H1 (cell line): Measurements from ENCODE around the gene CASP8AP2. TPM values are rescaled to one million over a fixed set of nuclear protein-coding genes. Genes with fewer than 3 reads are reported as not detected.

ENCODE experiments used
- CTCF ChIA-PET: fragments of 300-600 bp; sonication (Branson Sonifier 250); formaldehyde crosslinking; loops from one replicate; lab custom pipeline; 2021; ENCODE audit not compliant: partially characterized antibody; lab: Charles Lee
- POLR2A ChIA-PET: fragments of 300-600 bp; sonication (Branson Sonifier 250); formaldehyde crosslinking; loops from one replicate; lab custom pipeline; 2021; ENCODE audit warnings: inconsistent platforms; ENCODE audit not compliant: partially characterized antibody; lab: Charles Lee
- DNase-seq, 2 experiments: peaks; one replicate each; pipeline versions ENCODE4 v3.0.0 to v3.0.0-alpha.2; 2010 to 2022; ENCODE audit warnings: low spot score in 2 of 2, low read depth in 1 of 2, mixed read lengths in 1 of 2
- FAIRE-seq: peaks from 2 replicates; lab custom pipeline; 2011; peaks lifted over from hg19 to GRCh38; lab: Jason Lieb, UNC
- H2AFZ ChIP-seq: 2 replicates; pipeline ENCODE4 v1.8.1; 2012; ENCODE audit warnings: low read length, inconsistent platforms
- H2AK5ac ChIP-seq: 2 replicates; pipeline ENCODE4 v1.6.1; 2013; ENCODE audit warnings: low read depth, low read length
- H2BK120ac ChIP-seq: replicated peaks from 2 replicates; pipeline ENCODE3; 2013; ENCODE audit warnings: low read depth, low read length, inconsistent platforms
- H2BK12ac ChIP-seq: 2 replicates; pipeline ENCODE4 v1.6.1; 2013; ENCODE audit warnings: low read depth, low read length
- H2BK15ac ChIP-seq: 2 replicates; pipeline ENCODE4 v1.6.1; 2013; ENCODE audit warnings: low read length
- H2BK20ac ChIP-seq: 2 replicates; pipeline ENCODE4 v1.6.1; 2013; ENCODE audit warnings: low read length
- H2BK5ac ChIP-seq: 2 replicates; pipeline ENCODE4 v1.6.1; 2013; ENCODE audit warnings: low read depth, low read length
- H3K14ac ChIP-seq: 2 replicates; pipeline ENCODE4 v1.6.1; 2013; ENCODE audit warnings: inconsistent platforms; ENCODE audit not compliant: insufficient read length
- H3K18ac ChIP-seq: 2 replicates; pipeline ENCODE4 v1.6.1; 2013; ENCODE audit warnings: low read length; ENCODE audit errors: extremely low read depth
- H3K23ac ChIP-seq: 2 replicates; pipeline ENCODE4 v1.6.1; 2013; ENCODE audit warnings: inconsistent platforms; ENCODE audit not compliant: insufficient read length
- H3K23me2 ChIP-seq: 2 replicates; pipeline ENCODE4 v1.6.1; 2013; ENCODE audit warnings: low read depth, low read length
- H3K27ac ChIP-seq: 2 replicates; pipeline ENCODE4 v1.6.1; 2011; ENCODE audit warnings: low read depth, low read length, inconsistent platforms
- H3K27me3 ChIP-seq, 4 experiments: replicated peaks in 1 of 4; 1 replicate in 1 of 4; 2 replicates in 3 of 4; pipeline versions ENCODE4 v1.6.1 to v1.8.1; 2011 to 2013; ENCODE audit warnings: low read length in 3 of 4, mild to moderate bottlenecking in 3 of 4, inconsistent platforms in 2 of 4, mixed read lengths in 2 of 4, moderate library complexity in 1 of 4; ENCODE audit not compliant: control insufficient read depth in 3 of 4, insufficient read depth in 3 of 4; ENCODE audit errors: extremely low read depth in 1 of 4
- H3K36me3 ChIP-seq, 4 experiments: 2 replicates each; pipeline versions ENCODE4 v1.6.1 to v1.8.1; 2011 to 2013; ENCODE audit warnings: mild to moderate bottlenecking in 4 of 4, low read length in 3 of 4, moderate library complexity in 2 of 4, control low read depth in 1 of 4, inconsistent platforms in 1 of 4; ENCODE audit not compliant: insufficient read depth in 4 of 4, control insufficient read depth in 2 of 4
- H3K4ac ChIP-seq: replicated peaks from 2 replicates; pipeline ENCODE3; 2013; ENCODE audit warnings: low read length, low read depth, mixed read lengths, inconsistent platforms; ENCODE audit not compliant: insufficient read length
- H3K4me1 ChIP-seq, 4 experiments: replicated peaks in 1 of 4; 1 replicate in 1 of 4; 2 replicates in 3 of 4; pipeline versions ENCODE4 v1.6.1 to v1.8.1; 2011 to 2013; ENCODE audit warnings: low read length in 3 of 4, inconsistent platforms in 2 of 4, mixed read lengths in 1 of 4; ENCODE audit not compliant: insufficient read depth in 4 of 4, control insufficient read depth in 3 of 4
- H3K4me2 ChIP-seq, 2 experiments: 2 replicates each; pipeline versions ENCODE4 v1.6.1 to v1.8.1; 2011 to 2013; ENCODE audit warnings: low read depth in 2 of 2, low read length in 2 of 2, control low read depth in 1 of 2, inconsistent platforms in 1 of 2, mild to moderate bottlenecking in 1 of 2; ENCODE audit not compliant: insufficient read depth in 1 of 2
- H3K4me3 ChIP-seq, 4 experiments: fragments of 200-600, 300-600 bp in 1 of 4; sonication (generic), shearing (Covaris generic), sonication (Bioruptor Twin) in 1 of 4; 2 replicates each; pipeline versions ENCODE4 v1.5.1 to v1.8.1; 2011 to 2016; ENCODE audit warnings: low read length in 4 of 4, low read depth in 3 of 4, control low read depth in 2 of 4, inconsistent platforms in 2 of 4, mild to moderate bottlenecking in 2 of 4, mixed read lengths in 1 of 4, moderate library complexity in 1 of 4; ENCODE audit not compliant: insufficient read depth in 2 of 4; ENCODE audit errors: extremely low read depth in 1 of 4
- H3K56ac ChIP-seq: replicated peaks from 2 replicates; pipeline ENCODE3; 2013; ENCODE audit warnings: low read depth, mild to moderate bottlenecking, mixed read lengths, low read length, inconsistent platforms; ENCODE audit not compliant: insufficient read length
- H3K79me1 ChIP-seq: 2 replicates; pipeline ENCODE4 v1.6.1; 2013; ENCODE audit warnings: low read depth, low read length, control low read depth
- H3K79me2 ChIP-seq, 2 experiments: 2 replicates each; pipeline versions ENCODE4 v1.6.1 to v1.8.1; 2012 to 2013; ENCODE audit warnings: low read length in 2 of 2, mild to moderate bottlenecking in 2 of 2, inconsistent platforms in 1 of 2; ENCODE audit not compliant: insufficient read depth in 2 of 2, control insufficient read depth in 1 of 2
- H3K9ac ChIP-seq, 4 experiments: replicated peaks in 1 of 4; 1 replicate in 1 of 4; 2 replicates in 3 of 4; pipeline versions ENCODE4 v1.6.1 to v1.8.1; 2011 to 2013; ENCODE audit warnings: low read depth in 3 of 4, low read length in 3 of 4, control low read depth in 2 of 4, mild to moderate bottlenecking in 2 of 4, moderate library complexity in 2 of 4, inconsistent platforms in 1 of 4; ENCODE audit errors: extremely low read depth in 1 of 4
- H3K9me3 ChIP-seq, 2 experiments: 2 replicates each; pipeline versions ENCODE4 v1.6.1 to v1.8.1; 2012 to 2013; ENCODE audit warnings: mild to moderate bottlenecking in 2 of 2, moderate library complexity in 2 of 2, control low read depth in 1 of 2, inconsistent platforms in 1 of 2, low read depth in 1 of 2, low read length in 1 of 2, mixed read lengths in 1 of 2; ENCODE audit not compliant: insufficient read depth in 2 of 2
- H4K20me1 ChIP-seq, 2 experiments: replicated peaks in 1 of 2; 2 replicates each; pipeline versions ENCODE3 to v1.8.1; 2011 to 2013; ENCODE audit warnings: inconsistent platforms in 2 of 2, low read length in 2 of 2, mild to moderate bottlenecking in 1 of 2; ENCODE audit not compliant: insufficient read depth in 2 of 2, control insufficient read depth in 1 of 2
- H4K5ac ChIP-seq: 2 replicates; pipeline ENCODE4 v1.6.1; 2013; ENCODE audit warnings: low read length, low read depth, mixed read lengths, inconsistent platforms; ENCODE audit not compliant: insufficient read length
- H4K8ac ChIP-seq: 2 replicates; pipeline ENCODE4 v1.8.0; 2013; ENCODE audit warnings: mild to moderate bottlenecking, moderate library complexity, low read length, inconsistent platforms; ENCODE audit not compliant: insufficient read depth; ENCODE audit errors: extremely low read depth
- H4K91ac ChIP-seq: replicated peaks from 2 replicates; pipeline ENCODE3; 2013; ENCODE audit warnings: low read length, mixed read lengths, inconsistent platforms; ENCODE audit not compliant: insufficient read length
- ATF3 ChIP-seq: IDR thresholded peaks from 2 replicates; pipeline ENCODE4 v1.6.1; 2011; ENCODE audit warnings: low read depth, mild to moderate bottlenecking, low read length; ENCODE audit not compliant: insufficient read depth
- CHD1 ChIP-seq: IDR thresholded peaks from 2 replicates; pipeline ENCODE4 v1.6.1; 2012; ENCODE audit warnings: low read depth, low read length, improper control_type of control experiment
- CTBP2 ChIP-seq: IDR thresholded peaks from 2 replicates; pipeline ENCODE4 v1.7.0; 2011; ENCODE audit warnings: borderline replicate concordance, mild to moderate bottlenecking, moderate library complexity, mixed read lengths, low read length; ENCODE audit not compliant: insufficient read depth, insufficient read length
- HDAC2 ChIP-seq, 2 experiments: fragments of 300-600 bp in 1 of 2; sonication (generic) in 1 of 2; IDR thresholded peaks; 2 replicates each; pipeline ENCODE4 v1.6.1; 2011 to 2012; ENCODE audit warnings: low read depth in 2 of 2, low read length in 2 of 2, mild to moderate bottlenecking in 2 of 2, moderate library complexity in 2 of 2, borderline replicate concordance in 1 of 2, inconsistent platforms in 1 of 2
- MAFK ChIP-seq: IDR thresholded peaks from 2 replicates; pipeline ENCODE4 v1.6.1; 2012; ENCODE audit warnings: low read depth, mild to moderate bottlenecking, improper control_type of control experiment, low read length
- NRF1 ChIP-seq: IDR thresholded peaks from 2 replicates; pipeline ENCODE4 v1.6.1; 2011; ENCODE audit warnings: mild to moderate bottlenecking, low read depth, low read length, improper control_type of control experiment
- PHF8 ChIP-seq: fragments of 200-600 bp; sonication (generic); conservative IDR thresholded peaks from 2 replicates; pipeline ENCODE4 v1.7.1; 2012; ENCODE audit warnings: low read depth, mild to moderate bottlenecking, inconsistent platforms, low read length, moderate library complexity
- RBBP5 ChIP-seq: IDR thresholded peaks from 2 replicates; pipeline ENCODE4 v1.7.1; 2012; ENCODE audit warnings: low read depth, mild to moderate bottlenecking, inconsistent platforms, low read length, moderate library complexity, borderline replicate concordance
- WGBS, 2 experiments: shearing (Covaris generic) in 1 of 2; methylation state at CpG; one replicate each; pipeline versions ENCODE4 v1.1.6 to v1.1.7; 2013 to 2015; ENCODE audit warnings: low lambda C conversion rate in 2 of 2, mixed read lengths in 2 of 2, inconsistent platforms in 1 of 2, low coverage in 1 of 2, missing lambda C conversion rate in 1 of 2; ENCODE audit not compliant: insufficient replicate concordance in 2 of 2, insufficient coverage in 1 of 2, insufficient read length in 1 of 2; ENCODE audit errors: extremely low coverage in 1 of 2, missing lambda C conversion rate in 1 of 2; 5-methylcytosine and 5-hydroxymethylcytosine counted together
- polyA plus RNA-seq, 7 experiments: library from polyadenylated mRNA; depleted of rRNA in 3 of 7; stranded (reverse) in 5 of 7; unstranded in 2 of 7; fragments of >200 nt in 5 of 7; fragments of 200-250 nt in 2 of 7; gene quantifications; 1 replicate in 5 of 7; 2 replicates in 1 of 7; 4 replicates in 1 of 7; pipeline versions ENCODE4 v1.2.1 to v1.2.3, GENCODE V29; 2011 to 2013; ENCODE audit warnings: missing spikeins in 2 of 7, mixed read lengths in 2 of 7
- total RNA-seq: library from RNA; stranded (reverse); fragmentation: NEBNext Ultra II Directional; extraction: Animal tissue kit (Norgen Biotek cat#: 25700); gene quantifications from 2 replicates; pipeline ENCODE4 v1.2.1, GENCODE V29; 2021
- TF ChIP-seq, protein P1 (sequence below): IDR thresholded peaks from 2 replicates; pipeline ENCODE4 v1.6.1; 2011; ENCODE audit warnings: low read length, improper control_type of control experiment

The CASP8AP2 gene
- total and polyA plus RNA-seq, 2 of the 8 experiments (the other 6 are each of a cell fraction or from before 2014, with no cell fraction given): 6.9 to 32.1 TPM

DNA sequence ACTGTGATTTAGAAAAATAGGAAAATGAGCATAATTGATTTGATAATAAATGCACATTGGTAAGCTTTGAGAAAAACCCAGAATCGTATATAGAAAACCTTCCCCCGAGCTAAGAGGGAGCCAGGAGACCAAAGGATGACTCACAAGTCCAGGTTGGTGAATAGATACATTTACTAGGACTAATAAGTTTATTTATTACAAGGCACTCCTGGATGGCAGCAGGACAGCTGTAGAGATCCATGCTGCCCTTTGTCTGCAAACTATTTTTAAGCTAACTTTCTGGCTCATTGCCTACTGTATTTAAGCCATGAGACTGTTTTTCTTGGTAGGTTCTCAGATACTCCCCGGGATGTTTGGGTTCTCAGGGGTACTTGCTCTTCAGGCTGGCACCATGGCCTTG lies 13.4 kb downstream of the CASP8AP2 start:
- POLR2A ChIA-PET: interaction anchor here (0.9 to 2.3 kb wide), 5 partner anchors 9 to 28 kb away, joined by 3 to 9 read pairs (median 3); partner anchors contain the start of gene CASP8AP2
- Histone ChIP-seq H3K27me3 (no peaks in the 10 kb centered on the region), H4K5ac (no peak overlapping the region), H2BK120ac (no peak overlapping the region), H3K79me2 (peaks cover 0 to 67% of the 10 kb centered on the region in 2 experiments; a peak in 2 of 4 replicates), H3K56ac (no peak overlapping the region), H3K79me1 (peaks cover 3% of the 10 kb centered on the region; the same call in 1 of the 2 replicates), H3K18ac (no peak overlapping the region), H3K9ac (no peak overlapping the region), H2BK12ac (no peak overlapping the region), H3K36me3 (peaks cover 0 to 29% (median 2%) of the 10 kb centered on the region in 4 experiments; a peak in 2 of 8 replicates), H3K4me3 (no peak overlapping the region), H2BK15ac (no peak overlapping the region), H3K14ac (no peak overlapping the region), H2AFZ (no peak overlapping the region), H4K8ac (no peak overlapping the region), H3K27ac (no peak overlapping the region), H3K9me3 (no peaks in the 10 kb centered on the region), H4K91ac (no peak overlapping the region), H3K4me1 (peaks cover 0 to 2% (median 0%) of the 10 kb centered on the region in 4 experiments; a peak in 3 of 7 replicates), H3K4me2 (no peak overlapping the region), H3K4ac (no peak overlapping the region), H2BK20ac (no peak overlapping the region), H4K20me1 (peaks cover 4 to 10% of the 10 kb centered on the region in 2 experiments), H3K23me2 (no peaks in the 10 kb centered on the region), H2AK5ac (no peak overlapping the region), H3K23ac (no peak overlapping the region), H2BK5ac (no peak overlapping the region)
- no peak for FAIRE-seq
- TF ChIP-seq CTBP2 (no peak), HDAC2 (IDR thresholded peaks at IDR 0.05; ENCODE audit: borderline replicate concordance in 1 of 2, low read depth in 2 of 2, low read length in 2 of 2) (no peak), NRF1 (no peak), ATF3 (no peak), MAFK (no peak), PHF8 (no peak), RBBP5 (no peak), CHD1 (no peak)
- TF ChIP-seq, protein P1, sequence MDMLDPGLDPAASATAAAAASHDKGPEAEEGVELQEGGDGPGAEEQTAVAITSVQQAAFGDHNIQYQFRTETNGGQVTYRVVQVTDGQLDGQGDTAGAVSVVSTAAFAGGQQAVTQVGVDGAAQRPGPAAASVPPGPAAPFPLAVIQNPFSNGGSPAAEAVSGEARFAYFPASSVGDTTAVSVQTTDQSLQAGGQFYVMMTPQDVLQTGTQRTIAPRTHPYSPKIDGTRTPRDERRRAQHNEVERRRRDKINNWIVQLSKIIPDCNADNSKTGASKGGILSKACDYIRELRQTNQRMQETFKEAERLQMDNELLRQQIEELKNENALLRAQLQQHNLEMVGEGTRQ: no peak
- WGBS, 2 experiments: 89% methylated on average over 3 of the region's 3 CpGs; no CpG with 5 or more reads in 1 of the 2 experiments
- CTCF ChIA-PET: interaction anchor here (0.9 to 1.6 kb wide), 2 partner anchors 50 to 306 kb away, joined by 3 read pairs; no protein-coding TSS in a partner anchor
- DNase-seq: no peak
